ENCODE data around the gene MCRS1.
"Not testable (repeated sequence)": the region's sequence is repeated elsewhere in the genome, so short reads cannot be mapped to it uniquely, and the experiment has no call there.

The MCRS1 gene

GRCh38 chr12:49567611-49568441, at the start of gene MCRS1:
Gene MCRS1, minus strand, starts transcription at chr12:49568142. Its CDS starts 1,411 bp downstream, at chr12:49566731.
- no peak for TF ChIP-seq CTCF (IDR thresholded peaks at IDR 0.05)
- peak within 1 kb of the TSS; percentile 31 for H3K9ac ChIP-seq

GRCh38 chr12:49616533-49617219, 48.7 kb upstream of the MCRS1 start:
- TF ChIP-seq CTCF (IDR thresholded peaks at IDR 0.05) = no peak

More at GRCh38 chr12:49567611-49568441, at the start of gene MCRS1:
- Histone ChIP-seq H3K4me2 (ENCODE audit: low read length) (peak within 1 kb of the TSS; percentile 100), H3K4me3 (ENCODE audit: low read depth, low read length) (peak within 1 kb of the TSS; percentile 99), H3K9me3 (ENCODE audit: control insufficient read depth, low read length) (no peaks in the 10 kb centered on the region), H3K27ac (peak within 1 kb of the TSS; percentile 83), H3K4me1 (peaks cover 31% of the 10 kb centered on the region), H3K36me3 (ENCODE audit: control insufficient read depth, insufficient read depth, low read length) (no peaks in the 10 kb centered on the region), H3K27me3 (ENCODE audit: control insufficient read depth, insufficient read depth, low read length) (no peaks in the 10 kb centered on the region), H3K79me2 (peaks cover 12% of the 10 kb centered on the region), H2AFZ (peak within 1 kb of the TSS; percentile 87)

GRCh38 chr12:49615725-49616124, 47.8 kb upstream of the MCRS1 start:
- Histone ChIP-seq H3K4me1 (no peaks in the 10 kb centered on the region), H3K9ac (no peak overlapping the region), H3K27me3 (ENCODE audit: control insufficient read depth, insufficient read depth, low read length) (no peaks in the 10 kb centered on the region), H3K79me2 (no peaks in the 10 kb centered on the region), H2AFZ (no peak overlapping the region), H3K36me3 (ENCODE audit: control insufficient read depth, insufficient read depth, low read length) (no peaks in the 10 kb centered on the region), H3K4me3 (ENCODE audit: low read depth, low read length) (no peak overlapping the region), H3K9me3 (ENCODE audit: control insufficient read depth, low read length) (no peaks in the 10 kb centered on the region), H3K27ac (no peak overlapping the region), H3K4me2 (ENCODE audit: low read length) (no peak overlapping the region)
- TF ChIP-seq CTCF (IDR thresholded peaks at IDR 0.05) = no peak

More at GRCh38 chr12:49616533-49617219, 48.7 kb upstream of the MCRS1 start:
- Histone ChIP-seq H3K9me3 (ENCODE audit: control insufficient read depth, low read length) (no peaks in the 10 kb centered on the region), H3K27me3 (ENCODE audit: control insufficient read depth, insufficient read depth, low read length) (no peaks in the 10 kb centered on the region), H3K4me3 (ENCODE audit: low read depth, low read length) (no peak overlapping the region), H3K4me2 (ENCODE audit: low read length) (no peak overlapping the region), H3K79me2 (peaks cover 3% of the 10 kb centered on the region), H3K27ac (no peak overlapping the region), H3K36me3 (ENCODE audit: control insufficient read depth, insufficient read depth, low read length) (no peaks in the 10 kb centered on the region), H3K9ac (no peak overlapping the region), H3K4me1 (no peaks in the 10 kb centered on the region), H2AFZ (no peak overlapping the region)

DNA sequence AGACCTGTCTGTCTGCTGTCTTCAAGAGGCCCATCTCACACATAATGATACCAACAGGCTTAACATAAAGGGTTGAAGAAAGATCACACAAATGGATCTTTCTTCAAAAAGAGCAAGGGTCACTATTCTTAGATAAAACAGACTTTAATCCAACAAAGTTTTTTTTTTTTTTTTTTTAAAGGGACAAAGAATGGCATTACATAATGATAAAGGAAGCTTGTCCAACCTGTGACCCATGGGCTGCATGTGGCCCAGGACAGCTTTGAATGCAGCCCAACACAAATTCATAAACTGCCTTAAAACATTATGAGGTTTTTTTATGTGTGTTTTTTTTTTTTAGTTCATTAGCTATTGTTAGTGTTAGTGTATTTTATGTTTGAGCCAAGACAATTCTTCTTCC, 44.3 kb upstream of the MCRS1 start:
- no peaks in the 10 kb centered on the region for H3K27me3 ChIP-seq (ENCODE audit: control insufficient read depth, insufficient read depth, low read length)
- H3K4me2 ChIP-seq (ENCODE audit: low read length) = no peak overlapping the region
- no peak overlapping the region for H3K27ac ChIP-seq
- H3K4me3 ChIP-seq (ENCODE audit: low read depth, low read length) = no peak overlapping the region
- no peaks in the 10 kb centered on the region for H3K4me1 ChIP-seq
- H3K9ac ChIP-seq = no peak overlapping the region
- no peak overlapping the region for H2AFZ ChIP-seq
- no peak for TF ChIP-seq CTCF (IDR thresholded peaks at IDR 0.05)
- no peaks in the 10 kb centered on the region for H3K9me3 ChIP-seq (ENCODE audit: control insufficient read depth, low read length)
- no peaks in the 10 kb centered on the region for H3K79me2 ChIP-seq
- no peaks in the 10 kb centered on the region for H3K36me3 ChIP-seq (ENCODE audit: control insufficient read depth, insufficient read depth, low read length)

GRCh38 chr12:49610785-49611184, 42.8 kb upstream of the MCRS1 start:
- H3K27me3 ChIP-seq (ENCODE audit: control insufficient read depth, insufficient read depth, low read length); H2AFZ ChIP-seq; H3K4me3 ChIP-seq (ENCODE audit: low read depth, low read length); H3K27ac ChIP-seq; H3K4me1 ChIP-seq; H3K36me3 ChIP-seq (ENCODE audit: control insufficient read depth, insufficient read depth, low read length); H3K4me2 ChIP-seq (ENCODE audit: low read length); H3K79me2 ChIP-seq; H3K9me3 ChIP-seq (ENCODE audit: control insufficient read depth, low read length); H3K9ac ChIP-seq: not testable (repeated sequence)
